ELF-1 (cell line): ENCODE data around the gene NEO1.

ENCODE experiments used
- DNase-seq: peaks from one replicate; pipeline ENCODE4 v3.0.0-alpha.2; 2016; ENCODE audit warnings: low read depth, low spot score

NEO1 gene

GRCh38 chr15:73028831-73029451 lies 23.3 kb upstream of the NEO1 start:
- DNase-seq: no peak

- DNase-seq: no peak
Measured at GRCh38 chr15:73030122-73030679, 22.1 kb upstream of the NEO1 start.

GRCh38 chr15:73031648-73032047 lies 20.6 kb upstream of the NEO1 start:
- no peak for DNase-seq

GRCh38 chr15:73033611-73034010 lies 18.7 kb upstream of the NEO1 start:
- no peak for DNase-seq

- no peak for DNase-seq
Measured at GRCh38 chr15:73034221-73034620, 18.0 kb upstream of the NEO1 start.

GRCh38 chr15:73035221-73035620 lies 17.0 kb upstream of the NEO1 start:
- DNase-seq: no peak

GRCh38 chr15:73038220-73038619 lies 14.0 kb upstream of the NEO1 start:
- no peak for DNase-seq

GRCh38 chr15:73046073-73046472 lies 6.2 kb upstream of the NEO1 start:
- no peak for DNase-seq

GRCh38 chr15:73047882-73048281 lies 4.4 kb upstream of the NEO1 start:
- DNase-seq: no peak

GRCh38 chr15:73048624-73049295 lies 3.5 kb upstream of the NEO1 start:
- DNase-seq: no peak

- no peak for DNase-seq
Measured at GRCh38 chr15:73049564-73050215, 2.6 kb upstream of the NEO1 start.

- no peak for DNase-seq
Measured at GRCh38 chr15:73050561-73051295, 1.5 kb upstream of the NEO1 start.

GRCh38 chr15:73051391-73051806 lies 864 bp upstream of the NEO1 start:
- no peak for DNase-seq

- DNase-seq: peak; percentile 69
Measured at GRCh38 chr15:73052653-73053397, 562 bp downstream of the NEO1 start.

GRCh38 chr15:73053398-73053723 lies 1.1 kb downstream of the NEO1 start:
- no peak for DNase-seq

- no peak for DNase-seq
Measured at GRCh38 chr15:73054417-73054953, 2.2 kb downstream of the NEO1 start.

- DNase-seq: no peak
Measured at GRCh38 chr15:73056460-73056859, 4.2 kb downstream of the NEO1 start.

GRCh38 chr15:73058437-73058836 lies 6.2 kb downstream of the NEO1 start:
- DNase-seq: no peak

GRCh38 chr15:73065114-73065513 lies 12.9 kb downstream of the NEO1 start:
- no peak for DNase-seq

- no peak for DNase-seq
Measured at GRCh38 chr15:73069109-73069508, 16.8 kb downstream of the NEO1 start.

GRCh38 chr15:73072894-73073293 lies 20.6 kb downstream of the NEO1 start:
- DNase-seq: no peak
